ENCODE results near the gene LSM4. TPM values are rescaled to one million over a fixed set of nuclear protein-coding genes. Genes with fewer than 3 reads are reported as not detected.
"Not testable (repeated sequence)": the region's sequence is repeated elsewhere in the genome, so short reads cannot be mapped to it uniquely, and the experiment has no call there.

LSM4 gene
- polyA plus RNA-seq, 1 donor = 94.8 TPM

- Histone ChIP-seq H3K4me1 (ENCODE audit: control insufficient read depth, insufficient read depth, low read length) (peaks cover 30% of the 10 kb centered on the region), H3K27me3 (ENCODE audit: control insufficient read depth, insufficient read depth, low read length) (no peaks in the 10 kb centered on the region), H3K27ac (ENCODE audit: low read length) (peak overlapping the region; percentile 88), H3K9me3 (ENCODE audit: control insufficient read depth, low read depth, low read length) (no peaks in the 10 kb centered on the region), H3K36me3 (ENCODE audit: control insufficient read depth, insufficient read depth, low read length) (no peaks in the 10 kb centered on the region), H3K4me3 (ENCODE audit: low read length) (peak overlapping the region; percentile 4)
- DNase-seq = peak; percentile 92 to 94
- WGBS (ENCODE audit: insufficient coverage, low lambda C conversion rate) = no CpG with 5 or more reads among the region's 9 CpGs
These were observed 5.6 kb upstream of the LSM4 start for GRCh38 chr19:18328340-18329034.

GRCh38 chr19:18326772-18327171 is 3.9 kb upstream of the LSM4 start:
- Histone ChIP-seq H3K4me1 (ENCODE audit: control insufficient read depth, insufficient read depth, low read length) (peaks cover 26% of the 10 kb centered on the region), H3K4me3 (ENCODE audit: low read length) (no peak overlapping the region), H3K27me3 (ENCODE audit: control insufficient read depth, insufficient read depth, low read length) (no peaks in the 10 kb centered on the region), H3K9me3 (ENCODE audit: control insufficient read depth, low read depth, low read length) (no peaks in the 10 kb centered on the region), H3K27ac (ENCODE audit: low read length) (no peak overlapping the region), H3K36me3 (ENCODE audit: control insufficient read depth, insufficient read depth, low read length) (no peaks in the 10 kb centered on the region)
- WGBS (ENCODE audit: insufficient coverage, low lambda C conversion rate) = no CpG with 5 or more reads among the region's 5 CpGs
- peak in 1 of 2 donors; percentile 14 for DNase-seq

GRCh38 chr19:18324373-18324731 is 1.5 kb upstream of the LSM4 start:
- H3K36me3 ChIP-seq (ENCODE audit: control insufficient read depth, insufficient read depth, low read length); H3K9me3 ChIP-seq (ENCODE audit: control insufficient read depth, low read depth, low read length); H3K27me3 ChIP-seq (ENCODE audit: control insufficient read depth, insufficient read depth, low read length); DNase-seq; H3K4me3 ChIP-seq (ENCODE audit: low read length): not testable (repeated sequence)
- WGBS (ENCODE audit: insufficient coverage, low lambda C conversion rate) = 60% methylated on average over 3 of the region's 6 CpGs
- Histone ChIP-seq H3K27ac (ENCODE audit: low read length) (peak overlapping the region; percentile 98), H3K4me1 (ENCODE audit: control insufficient read depth, insufficient read depth, low read length) (peaks cover 48% of the 10 kb centered on the region)

- peak; percentile 73 to 84 for DNase-seq
- Histone ChIP-seq H3K27ac (ENCODE audit: low read length) (peak overlapping the region; percentile 94), H3K27me3 (ENCODE audit: control insufficient read depth, insufficient read depth, low read length) (no peaks in the 10 kb centered on the region), H3K9me3 (ENCODE audit: control insufficient read depth, low read depth, low read length) (no peaks in the 10 kb centered on the region), H3K36me3 (ENCODE audit: control insufficient read depth, insufficient read depth, low read length) (no peaks in the 10 kb centered on the region), H3K4me1 (ENCODE audit: control insufficient read depth, insufficient read depth, low read length) (peaks cover 54% of the 10 kb centered on the region), H3K4me3 (ENCODE audit: low read length) (peak overlapping the region; percentile 79)
- WGBS (ENCODE audit: insufficient coverage, low lambda C conversion rate) = 0% methylated on average over 1 of the region's 7 CpGs
These were observed 538 bp downstream of the LSM4 start for GRCh38 chr19:18322318-18322758.

GRCh38 chr19:18321734-18322102 is 1.2 kb downstream of the LSM4 start:
- no CpG with 5 or more reads among the region's 9 CpGs for WGBS (ENCODE audit: insufficient coverage, low lambda C conversion rate)
- Histone ChIP-seq H3K27me3 (ENCODE audit: control insufficient read depth, insufficient read depth, low read length) (no peaks in the 10 kb centered on the region), H3K27ac (ENCODE audit: low read length) (peak overlapping the region; percentile 94), H3K4me1 (ENCODE audit: control insufficient read depth, insufficient read depth, low read length) (peaks cover 54% of the 10 kb centered on the region), H3K4me3 (ENCODE audit: low read length) (peak overlapping the region; percentile 79), H3K36me3 (ENCODE audit: control insufficient read depth, insufficient read depth, low read length) (no peaks in the 10 kb centered on the region), H3K9me3 (ENCODE audit: control insufficient read depth, low read depth, low read length) (no peaks in the 10 kb centered on the region)
- peak in 1 of 2 donors; percentile 39 for DNase-seq

- Histone ChIP-seq H3K27ac (ENCODE audit: low read length) (peak overlapping the region; percentile 94), H3K4me3 (ENCODE audit: low read length) (no peak overlapping the region), H3K9me3 (ENCODE audit: control insufficient read depth, low read depth, low read length) (no peaks in the 10 kb centered on the region), H3K4me1 (ENCODE audit: control insufficient read depth, insufficient read depth, low read length) (peaks cover 54% of the 10 kb centered on the region), H3K27me3 (ENCODE audit: control insufficient read depth, insufficient read depth, low read length) (no peaks in the 10 kb centered on the region), H3K36me3 (ENCODE audit: control insufficient read depth, insufficient read depth, low read length) (no peaks in the 10 kb centered on the region)
- DNase-seq = peak in 1 of 2 donors; percentile 63
- 87% methylated on average over 3 of the region's 14 CpGs for WGBS (ENCODE audit: insufficient coverage, low lambda C conversion rate)
These were observed 1.8 kb downstream of the LSM4 start for GRCh38 chr19:18320865-18321733.

- WGBS (ENCODE audit: insufficient coverage, low lambda C conversion rate) = no CpG with 5 or more reads among the region's 7 CpGs
- Histone ChIP-seq H3K36me3 (ENCODE audit: control insufficient read depth, insufficient read depth, low read length) (peaks cover 7% of the 10 kb centered on the region), H3K4me1 (ENCODE audit: control insufficient read depth, insufficient read depth, low read length) (peaks cover 54% of the 10 kb centered on the region), H3K4me3 (ENCODE audit: low read length) (no peak overlapping the region), H3K27ac (ENCODE audit: low read length) (peak overlapping the region; percentile 94), H3K9me3 (ENCODE audit: control insufficient read depth, low read depth, low read length) (no peaks in the 10 kb centered on the region), H3K27me3 (ENCODE audit: control insufficient read depth, insufficient read depth, low read length) (no peaks in the 10 kb centered on the region)
- peak; percentile 85 to 91 for DNase-seq
These were observed 3.2 kb downstream of the LSM4 start for GRCh38 chr19:18319591-18320135.

GRCh38 chr19:18317961-18318800 is 4.7 kb downstream of the LSM4 start:
- no peak overlapping the region for H3K4me3 ChIP-seq (ENCODE audit: low read length)
- peak in 1 of 2 donors; percentile 72 for DNase-seq
- peaks cover 44% of the 10 kb centered on the region for H3K4me1 ChIP-seq (ENCODE audit: control insufficient read depth, insufficient read depth, low read length)

GRCh38 chr19:18313398-18313797 is 9.5 kb downstream of the LSM4 start:
- Histone ChIP-seq H3K4me3 (ENCODE audit: low read length) (no peak overlapping the region), H3K9me3 (ENCODE audit: control insufficient read depth, low read depth, low read length) (peaks cover 5% of the 10 kb centered on the region), H3K36me3 (ENCODE audit: control insufficient read depth, insufficient read depth, low read length) (peaks cover 38% of the 10 kb centered on the region), H3K4me1 (ENCODE audit: control insufficient read depth, insufficient read depth, low read length) (peaks cover 43% of the 10 kb centered on the region), H3K27ac (ENCODE audit: low read length) (no peak overlapping the region), H3K27me3 (ENCODE audit: control insufficient read depth, insufficient read depth, low read length) (no peaks in the 10 kb centered on the region)
- DNase-seq = no peak
- no CpG with 5 or more reads among the region's 3 CpGs for WGBS (ENCODE audit: insufficient coverage, low lambda C conversion rate)

More at GRCh38 chr19:18317961-18318800, 4.7 kb downstream of the LSM4 start:
- no CpG with 5 or more reads among the region's 18 CpGs for WGBS (ENCODE audit: insufficient coverage, low lambda C conversion rate)
- Histone ChIP-seq H3K36me3 (ENCODE audit: control insufficient read depth, insufficient read depth, low read length) (peaks cover 14% of the 10 kb centered on the region), H3K27me3 (ENCODE audit: control insufficient read depth, insufficient read depth, low read length) (no peaks in the 10 kb centered on the region), H3K27ac (ENCODE audit: low read length) (peak overlapping the region; percentile 94), H3K9me3 (ENCODE audit: control insufficient read depth, low read depth, low read length) (no peaks in the 10 kb centered on the region)
